GM21528 (cell line): Measurements from ENCODE around the gene CEACAM6.
"Not testable (repeated sequence)": the region's sequence is repeated elsewhere in the genome, so short reads cannot be mapped to it uniquely, and the experiment has no call there.

ENCODE experiments used
- ATAC-seq: cut with Tn5 transposase; IDR thresholded peaks from one replicate; pipeline ENCODE4 v1.9.1; 2021; ENCODE audit warnings: mild to moderate bottlenecking, moderate library complexity; ENCODE audit not compliant: unreplicated experiment, low FRiP score

CEACAM6 gene

GRCh38 chr19:41746593-41747227, 8.6 kb upstream of the CEACAM6 start:
- no peak for ATAC-seq

DNA sequence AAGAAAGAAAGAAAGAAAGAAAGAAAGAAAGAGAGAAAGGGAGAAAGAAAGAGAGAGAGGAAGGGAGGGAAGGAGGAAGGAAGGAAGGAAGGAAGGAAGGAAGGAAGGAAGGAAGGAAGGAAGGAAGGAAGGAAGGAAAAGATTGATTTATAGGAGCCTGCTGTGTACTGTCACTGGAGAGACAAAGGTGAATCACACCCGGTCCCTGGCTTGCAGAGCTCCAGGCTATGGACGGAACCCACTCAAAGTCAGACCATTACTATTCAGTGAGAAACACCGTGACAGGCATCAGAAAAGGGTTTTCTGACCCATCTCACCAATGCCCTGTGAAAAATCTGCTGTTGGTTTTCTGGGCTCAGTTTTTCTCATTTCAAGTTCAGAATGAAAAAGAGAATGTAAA, 7.3 kb upstream of the CEACAM6 start:
- ATAC-seq = no peak

DNA sequence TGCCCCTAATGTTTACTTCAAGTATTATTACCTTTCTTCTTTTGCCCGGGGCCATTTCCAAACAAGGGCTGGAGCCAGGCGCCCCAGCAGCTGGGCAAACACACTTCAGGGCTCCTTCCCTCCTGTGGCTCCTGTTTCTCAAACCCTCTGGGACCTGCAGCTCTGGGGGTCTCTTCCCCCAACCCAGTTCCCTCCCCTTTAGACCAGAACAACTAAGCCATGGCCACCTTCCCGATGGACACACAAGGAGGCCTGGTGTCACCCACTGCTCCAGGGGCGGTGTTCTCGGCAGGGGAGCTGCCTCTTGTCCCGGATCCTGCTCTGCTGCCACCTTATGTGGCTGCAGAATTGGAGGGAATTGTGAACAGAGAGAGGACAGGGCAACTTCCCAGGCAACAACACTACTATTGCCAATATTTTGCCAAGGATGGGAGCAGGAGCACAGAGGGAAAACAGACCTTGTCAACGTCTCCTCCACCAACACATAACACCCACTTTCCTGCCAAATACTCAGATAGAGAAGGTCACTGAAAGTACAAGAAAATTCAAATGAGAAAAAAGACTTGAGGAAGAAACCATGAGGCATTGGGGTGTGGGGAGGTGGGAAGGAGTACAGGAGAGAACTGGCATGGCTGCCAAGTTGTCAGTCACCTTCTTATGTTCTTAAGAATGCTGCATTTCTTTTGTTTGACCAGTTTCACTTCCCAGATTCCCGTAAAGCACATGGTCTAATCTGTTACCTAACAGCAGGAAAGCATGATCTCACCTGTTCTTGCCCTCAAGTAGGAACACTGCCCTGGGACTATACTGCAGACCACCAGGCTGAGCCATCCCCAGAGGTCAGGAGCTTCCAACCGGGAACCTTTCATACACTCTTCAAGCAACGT, 4.8 kb upstream of the CEACAM6 start:
- ATAC-seq = not testable (repeated sequence)

DNA sequence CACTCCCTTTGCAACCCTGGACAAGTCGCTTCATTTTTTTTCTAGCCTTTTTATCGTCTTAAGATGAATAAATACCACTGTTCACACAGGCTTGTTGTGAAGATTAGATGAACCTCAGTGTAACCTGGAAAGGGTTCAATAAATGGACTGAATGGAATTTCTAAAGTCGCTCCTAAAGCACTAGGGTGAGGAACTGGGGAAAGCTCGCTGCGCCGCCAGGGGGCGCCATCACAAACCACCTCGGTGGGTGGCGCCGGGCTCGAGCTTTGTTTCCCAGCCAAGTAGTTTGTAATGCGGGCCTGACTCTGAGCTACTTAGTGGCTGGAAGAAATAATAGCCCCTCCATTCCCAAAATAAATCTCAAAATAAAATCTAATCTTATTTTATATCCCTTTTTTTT, 2.2 kb upstream of the CEACAM6 start:
- no peak for ATAC-seq

- no peak for ATAC-seq
These were observed 1.3 kb upstream of the CEACAM6 start for GRCh38 chr19:41753936-41754529.

- no peak for ATAC-seq
These were observed 3.5 kb downstream of the CEACAM6 start for GRCh38 chr19:41758846-41759245.

DNA sequence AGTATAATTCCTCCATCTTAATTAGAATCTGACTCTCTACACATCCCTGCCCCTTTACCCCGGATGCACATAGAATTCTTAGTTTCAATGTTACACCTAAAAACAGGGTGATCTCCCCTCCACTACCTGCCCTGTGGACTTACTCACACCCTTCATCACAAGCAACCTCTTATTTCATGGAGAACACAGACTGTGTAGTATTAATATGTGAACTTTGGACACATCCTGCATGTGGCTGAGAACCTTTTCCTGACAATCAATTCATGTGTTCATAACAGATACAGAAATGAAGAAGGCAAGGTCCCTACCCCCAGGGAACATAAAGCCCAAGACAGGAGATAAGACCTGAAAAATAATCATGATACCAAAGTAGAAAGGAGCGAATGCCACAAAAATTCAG, 11.8 kb downstream of the CEACAM6 start:
- ATAC-seq = no peak

DNA sequence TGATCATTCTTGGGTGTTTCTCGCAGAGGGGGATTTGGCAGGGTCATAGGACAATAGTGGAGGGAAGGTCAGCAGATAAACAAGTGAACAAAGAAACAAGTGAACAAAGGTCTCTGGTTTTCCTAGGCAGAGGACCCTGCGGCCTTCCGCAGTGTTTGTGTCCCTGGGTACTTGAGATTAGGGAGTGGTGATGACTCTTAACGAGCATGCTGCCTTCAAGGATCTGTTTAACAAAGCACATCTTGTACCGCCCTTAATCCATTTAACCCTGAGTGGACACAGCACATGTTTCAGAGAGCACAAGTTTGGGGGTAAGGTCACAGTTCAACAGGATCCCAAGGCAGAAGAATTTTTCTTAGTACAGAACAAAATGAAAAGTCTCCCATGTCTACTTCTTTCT, 12.8 kb downstream of the CEACAM6 start:
- not testable (repeated sequence) for ATAC-seq

- no peak for ATAC-seq
These were observed 14.3 kb downstream of the CEACAM6 start for GRCh38 chr19:41769608-41770007.

DNA sequence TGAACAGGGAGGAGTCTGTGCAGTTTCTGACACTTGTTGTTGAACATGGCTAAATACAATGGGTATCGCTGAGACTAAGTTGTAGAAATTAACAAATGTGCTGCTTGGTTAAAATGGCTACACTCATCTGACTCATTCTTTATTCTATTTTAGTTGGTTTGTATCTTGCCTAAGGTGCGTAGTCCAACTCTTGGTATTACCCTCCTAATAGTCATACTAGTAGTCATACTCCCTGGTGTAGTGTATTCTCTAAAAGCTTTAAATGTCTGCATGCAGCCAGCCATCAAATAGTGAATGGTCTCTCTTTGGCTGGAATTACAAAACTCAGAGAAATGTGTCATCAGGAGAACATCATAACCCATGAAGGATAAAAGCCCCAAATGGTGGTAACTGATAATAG, 16.1 kb downstream of the CEACAM6 start:
- ATAC-seq = no peak

GRCh38 chr19:41774515-41774980, 19.2 kb downstream of the CEACAM6 start:
- ATAC-seq = no peak

GRCh38 chr19:41776700-41777099, 21.4 kb downstream of the CEACAM6 start:
- no peak for ATAC-seq

DNA sequence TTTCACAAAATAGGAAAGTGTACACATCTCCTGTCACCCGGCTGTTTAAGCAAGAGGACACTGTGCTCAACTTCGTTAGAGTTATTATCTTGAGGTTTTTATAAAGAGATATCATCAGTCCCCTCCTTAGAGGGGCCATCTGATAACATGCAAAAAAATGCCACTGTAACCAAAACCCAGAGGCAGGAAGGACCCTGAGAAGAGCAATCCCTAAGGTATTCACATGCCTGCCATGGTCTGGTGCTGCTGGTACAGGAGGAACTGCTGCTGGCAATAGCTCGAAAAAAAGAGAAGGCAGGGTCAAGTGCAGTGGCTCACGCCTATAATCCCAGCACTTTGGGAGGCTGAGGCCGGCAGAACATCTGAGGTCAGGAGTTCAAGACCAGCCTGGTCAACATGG, 28.3 kb downstream of the CEACAM6 start:
- no peak for ATAC-seq

DNA sequence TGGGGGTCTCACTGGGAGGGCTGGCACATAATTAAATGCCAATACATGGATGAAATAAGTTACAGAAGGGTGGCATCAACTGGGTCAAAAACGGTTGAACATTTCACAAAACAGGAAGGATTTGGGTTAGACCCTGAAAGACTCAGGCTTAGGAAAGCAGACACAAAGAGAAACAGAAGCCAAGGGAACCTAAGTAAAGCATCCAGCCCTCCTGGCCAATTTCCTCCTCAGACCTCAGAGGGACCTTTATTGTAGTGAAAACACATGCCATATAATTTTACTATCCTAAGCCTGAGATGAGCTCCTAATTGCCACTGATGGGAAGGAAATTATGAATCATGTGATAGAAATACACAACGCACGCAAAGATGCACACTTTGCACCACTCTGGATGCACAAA, 29.0 kb downstream of the CEACAM6 start:
- no peak for ATAC-seq

- no peak for ATAC-seq
These were observed 29.4 kb downstream of the CEACAM6 start for GRCh38 chr19:41784743-41785142.

GRCh38 chr19:41785653-41786052, 30.3 kb downstream of the CEACAM6 start:
- no peak for ATAC-seq

DNA sequence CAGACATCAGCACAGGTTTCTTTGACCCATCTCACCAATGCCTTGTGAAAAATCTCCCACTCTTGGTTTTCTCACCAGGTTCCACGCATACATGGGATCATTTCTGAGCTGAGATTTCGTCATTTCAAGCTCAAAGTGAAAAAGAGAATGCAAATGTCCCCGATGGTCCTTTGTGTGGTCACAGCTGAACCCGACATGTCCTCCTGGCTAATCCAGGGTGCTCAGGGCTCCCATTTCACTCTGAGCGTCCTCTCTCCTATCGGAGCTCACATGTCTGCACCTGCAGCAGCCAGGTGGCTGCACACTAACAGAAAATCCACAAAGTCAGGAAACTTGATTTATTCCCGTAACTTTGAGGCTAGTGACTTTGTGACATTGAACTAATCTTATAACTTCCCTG, 31.7 kb downstream of the CEACAM6 start:
- ATAC-seq = no peak

DNA sequence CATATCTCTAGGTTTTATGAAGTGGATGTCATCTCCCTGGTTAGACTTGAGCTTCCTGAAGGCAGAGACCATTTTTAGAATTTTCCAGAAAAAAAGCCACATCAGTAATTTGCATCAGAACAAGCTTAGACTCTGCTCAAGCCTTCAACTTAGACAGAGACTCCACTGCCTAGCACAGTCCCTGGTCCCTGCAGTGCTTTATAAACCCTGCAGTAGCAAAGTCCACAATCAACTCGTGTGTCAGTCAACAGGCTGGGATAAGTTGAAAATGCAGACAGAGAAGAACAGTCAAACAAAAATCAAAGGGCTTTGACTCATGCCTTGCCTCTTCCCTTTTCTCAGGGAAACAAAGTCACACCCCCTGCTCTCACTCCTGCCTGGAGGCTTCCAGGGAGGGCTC, 33.2 kb downstream of the CEACAM6 start:
- ATAC-seq = not testable (repeated sequence)

DNA sequence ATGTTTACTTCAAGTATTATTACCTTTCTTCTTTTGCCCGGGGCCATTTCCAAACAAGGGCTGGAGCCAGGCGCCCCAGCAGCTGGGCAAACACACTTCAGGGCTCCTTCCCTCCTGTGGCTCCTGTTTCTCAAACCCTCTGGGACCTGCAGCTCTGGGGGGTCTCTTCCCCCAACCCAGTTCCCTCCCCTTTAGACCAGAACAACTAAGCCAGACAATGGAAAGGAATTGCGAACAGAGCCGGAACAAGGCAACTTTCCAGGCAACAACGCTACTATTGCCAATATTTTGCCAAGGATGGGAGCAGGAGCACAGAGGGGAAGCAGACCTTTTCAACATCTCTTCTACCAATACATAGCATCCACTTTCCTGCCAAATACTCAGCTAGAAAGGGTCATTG, 33.7 kb downstream of the CEACAM6 start:
- ATAC-seq = not testable (repeated sequence)

- no peak for ATAC-seq
These were observed 37.4 kb downstream of the CEACAM6 start for GRCh38 chr19:41792513-41793413.

DNA sequence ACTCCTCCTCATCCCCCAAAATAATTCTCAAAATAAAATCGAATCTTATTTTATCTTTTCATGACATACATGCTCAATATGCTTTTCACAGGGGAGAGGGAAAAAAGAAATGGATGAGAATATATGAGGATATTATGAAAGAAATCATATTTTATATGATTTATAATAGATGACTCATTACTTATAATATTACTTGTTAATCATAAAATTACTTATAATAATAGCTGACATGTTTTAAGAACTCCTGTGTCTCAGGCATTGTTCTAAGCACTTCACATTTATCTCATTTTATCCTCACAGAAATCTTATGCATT, 38.0 kb downstream of the CEACAM6 start:
- no peak for ATAC-seq
